HEK293 (cell line): ENCODE results near the gene RASGRP3.
"Not testable (repeated sequence)": the region's sequence is repeated elsewhere in the genome, so short reads cannot be mapped to it uniquely, and the experiment has no call there.

Experiments used
- CTCF ChIP-seq: fragments of 450-650 bp; formaldehyde crosslinking; IDR thresholded peaks from 2 replicates; pipeline ENCODE4 v1.5.1; 2016; ENCODE audit warnings: missing biosample characterization, missing genetic modification characterization
- HOXA7 ChIP-seq: sonication (generic); formaldehyde crosslinking; IDR thresholded peaks from 2 replicates; pipeline ENCODE4 v1.8.1; 2022; ENCODE audit warnings: missing genetic modification reagents, borderline replicate concordance
- KLF1 ChIP-seq: fragments of 450-650 bp; formaldehyde crosslinking; IDR thresholded peaks from 2 replicates; pipeline ENCODE4 v1.5.1; 2016; ENCODE audit warnings: missing biosample characterization, missing genetic modification characterization
- KLF10 ChIP-seq: fragments of 450-650 bp; IDR thresholded peaks from 2 replicates; pipeline ENCODE4 v1.5.1; 2018; ENCODE audit warnings: missing biosample characterization, mild to moderate bottlenecking, missing genetic modification characterization
- PBX3 ChIP-seq: sonication (generic); formaldehyde crosslinking; IDR thresholded peaks from 2 replicates; pipeline ENCODE4 v1.8.1; 2022; ENCODE audit warnings: mild to moderate bottlenecking, moderate library complexity, missing genetic modification reagents
- REPIN1 ChIP-seq: fragments of 450-650 bp; formaldehyde crosslinking; IDR thresholded peaks from 2 replicates; pipeline ENCODE4 v1.5.1; 2017; ENCODE audit warnings: missing biosample characterization, missing genetic modification characterization, low read depth
- REST ChIP-seq: fragments of 450-650 bp; formaldehyde crosslinking; IDR thresholded peaks from 2 replicates; pipeline ENCODE4 v1.5.1; 2016; ENCODE audit warnings: missing biosample characterization, missing genetic modification characterization
- ZBTB26 ChIP-seq: fragments of 450-650 bp; formaldehyde crosslinking; optimal IDR thresholded peaks from 2 replicates; pipeline ENCODE3; 2016; ENCODE audit warnings: missing biosample characterization, mild to moderate bottlenecking, missing genetic modification characterization
- ZNF19 ChIP-seq: fragments of 450-650 bp; formaldehyde crosslinking; IDR thresholded peaks from 2 replicates; pipeline ENCODE4; 2016; ENCODE audit warnings: missing biosample characterization, missing genetic modification characterization, low read depth
- ZNF274 ChIP-seq, 2 experiments: fragments of 200-500 bp in 1 of 2; fragments of 450-650 bp in 1 of 2; sonication (Bioruptor generic) in 1 of 2; formaldehyde crosslinking in 1 of 2; IDR thresholded peaks; 2 replicates each; pipeline versions ENCODE4 v1.5.1 to v1.6.1; 2014 to 2016; ENCODE audit warnings: borderline replicate concordance in 1 of 2, inconsistent platforms in 1 of 2, low read length in 1 of 2, missing biosample characterization in 1 of 2, missing genetic modification characterization in 1 of 2
- ZNF280D ChIP-seq: fragments of 450-650 bp; formaldehyde crosslinking; IDR thresholded peaks from 2 replicates; pipeline ENCODE4 v1.5.1; 2016; ENCODE audit warnings: missing biosample characterization, missing genetic modification characterization
- ZNF530 ChIP-seq: fragments of 450-650 bp; formaldehyde crosslinking; IDR thresholded peaks from 2 replicates; pipeline ENCODE4 v1.5.1; 2016; ENCODE audit warnings: low read depth, missing biosample characterization, missing genetic modification characterization
- ZNF596 ChIP-seq: fragments of 450-650 bp; IDR thresholded peaks from 2 replicates; pipeline ENCODE4 v1.5.0; 2018; ENCODE audit warnings: missing biosample characterization, mild to moderate bottlenecking, missing genetic modification characterization, moderate library complexity
- ZNF776 ChIP-seq: fragments of 450-650 bp; formaldehyde crosslinking; IDR thresholded peaks from 2 replicates; pipeline ENCODE4 v1.5.0; 2017; ENCODE audit warnings: missing biosample characterization, missing genetic modification characterization, borderline replicate concordance

- not testable (repeated sequence) for TF ChIP-seq REST (tag by site-specific recombination); CTCF (tag by site-specific recombination); ZNF596 (tag by site-specific recombination); ZNF280D; ZBTB26 (tag by site-specific recombination); KLF1 (tag by site-specific recombination); KLF10 (tag by site-specific recombination); REPIN1; ZNF530; ZNF19 (tag by site-specific recombination); ZNF776 (tag by site-specific recombination); PBX3 (CRISPR knock-in tag); HOXA7; ZNF274 (IDR thresholded peaks at IDR 0.05; ENCODE audit: low read length); ZNF274 (tag by site-specific recombination; IDR thresholded peaks at IDR 0.05; ENCODE audit: borderline replicate concordance)
Observed at GRCh38 chr2:33462512-33462911, 13.9 kb upstream of the RASGRP3 start.
